Measurements from ENCODE around the gene STK38L.

STK38L gene

GRCh38 chr12:27277846-27278260 lies 33.8 kb downstream of the STK38L start:
- DNase-seq (ENCODE audit: low spot score) = peak; percentile 20

- DNase-seq (ENCODE audit: low spot score) = no peak
These were observed 35.7 kb downstream of the STK38L start for GRCh38 chr12:27279826-27280225.

GRCh38 chr12:27280412-27280811 lies 36.3 kb downstream of the STK38L start:
- DNase-seq (ENCODE audit: low spot score) = no peak

GRCh38 chr12:27282754-27283153 lies 38.7 kb downstream of the STK38L start:
- no peak for DNase-seq (ENCODE audit: low spot score)

- no peak for DNase-seq (ENCODE audit: low spot score)
These were observed 39.9 kb downstream of the STK38L start for GRCh38 chr12:27284021-27284420.

GRCh38 chr12:27284751-27285150 lies 40.7 kb downstream of the STK38L start:
- no peak for DNase-seq (ENCODE audit: low spot score)

GRCh38 chr12:27285403-27285802 lies 41.3 kb downstream of the STK38L start:
- DNase-seq (ENCODE audit: low spot score) = no peak

- DNase-seq (ENCODE audit: low spot score) = no peak
These were observed 45.3 kb downstream of the STK38L start for GRCh38 chr12:27289414-27289813.

- DNase-seq (ENCODE audit: low spot score) = no peak
These were observed 46.5 kb downstream of the STK38L start for GRCh38 chr12:27290501-27291168.

GRCh38 chr12:27291862-27292261 lies 47.8 kb downstream of the STK38L start:
- no peak for DNase-seq (ENCODE audit: low spot score)

GRCh38 chr12:27292718-27293117 lies 48.6 kb downstream of the STK38L start:
- DNase-seq (ENCODE audit: low spot score) = no peak

- DNase-seq (ENCODE audit: low spot score) = no peak
These were observed 49.4 kb downstream of the STK38L start for GRCh38 chr12:27293463-27293862.

- DNase-seq (ENCODE audit: low spot score) = no peak
These were observed 52.6 kb downstream of the STK38L start for GRCh38 chr12:27296674-27297073.

- no peak for DNase-seq (ENCODE audit: low spot score)
These were observed 53.5 kb downstream of the STK38L start for GRCh38 chr12:27297566-27297965.

GRCh38 chr12:27299102-27299501 lies 55.0 kb downstream of the STK38L start:
- DNase-seq (ENCODE audit: low spot score) = no peak

- no peak for DNase-seq (ENCODE audit: low spot score)
These were observed 56.1 kb downstream of the STK38L start for GRCh38 chr12:27300226-27300625.

- no peak for DNase-seq (ENCODE audit: low spot score)
These were observed 59.3 kb downstream of the STK38L start for GRCh38 chr12:27303139-27304111.

- no peak for DNase-seq (ENCODE audit: low spot score)
These were observed 60.8 kb downstream of the STK38L start for GRCh38 chr12:27304856-27305255.

- DNase-seq (ENCODE audit: low spot score) = peak; percentile 52
These were observed 61.8 kb downstream of the STK38L start for GRCh38 chr12:27305673-27306456.

GRCh38 chr12:27309293-27309994 lies 65.4 kb downstream of the STK38L start:
- DNase-seq (ENCODE audit: low spot score) = no peak

- DNase-seq (ENCODE audit: low spot score) = no peak
These were observed 65.9 kb downstream of the STK38L start for GRCh38 chr12:27309995-27310315.

- no peak for DNase-seq (ENCODE audit: low spot score)
These were observed 72.9 kb downstream of the STK38L start for GRCh38 chr12:27316947-27317346.
